ENCODE data around the gene CACHD1.

DNA sequence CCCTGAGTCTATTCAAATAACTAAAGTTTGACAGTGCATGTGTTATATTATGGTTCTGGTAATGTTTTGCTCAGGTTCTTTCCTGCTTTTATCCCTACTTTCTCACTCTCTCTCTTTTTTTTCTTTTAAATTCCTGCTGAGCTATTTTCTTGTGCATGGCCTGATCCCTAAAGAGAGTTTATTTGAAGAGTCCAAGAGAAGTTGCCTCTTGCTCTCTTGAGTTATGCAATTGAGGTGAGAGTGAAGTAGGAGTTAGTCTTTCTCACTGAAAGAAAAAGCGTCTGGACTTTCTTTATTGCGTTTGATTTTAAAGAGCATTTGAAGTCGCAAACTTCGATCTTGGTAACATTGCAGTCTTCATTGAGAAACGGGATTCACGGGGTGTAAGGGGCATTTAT is 138.7 kb downstream of the CACHD1 start:
- no peak for TF ChIP-seq EZH2phosphoT487 (conservative IDR thresholded peaks at IDR 0.05; ENCODE audit: low read length)
- TF ChIP-seq, protein P1, sequence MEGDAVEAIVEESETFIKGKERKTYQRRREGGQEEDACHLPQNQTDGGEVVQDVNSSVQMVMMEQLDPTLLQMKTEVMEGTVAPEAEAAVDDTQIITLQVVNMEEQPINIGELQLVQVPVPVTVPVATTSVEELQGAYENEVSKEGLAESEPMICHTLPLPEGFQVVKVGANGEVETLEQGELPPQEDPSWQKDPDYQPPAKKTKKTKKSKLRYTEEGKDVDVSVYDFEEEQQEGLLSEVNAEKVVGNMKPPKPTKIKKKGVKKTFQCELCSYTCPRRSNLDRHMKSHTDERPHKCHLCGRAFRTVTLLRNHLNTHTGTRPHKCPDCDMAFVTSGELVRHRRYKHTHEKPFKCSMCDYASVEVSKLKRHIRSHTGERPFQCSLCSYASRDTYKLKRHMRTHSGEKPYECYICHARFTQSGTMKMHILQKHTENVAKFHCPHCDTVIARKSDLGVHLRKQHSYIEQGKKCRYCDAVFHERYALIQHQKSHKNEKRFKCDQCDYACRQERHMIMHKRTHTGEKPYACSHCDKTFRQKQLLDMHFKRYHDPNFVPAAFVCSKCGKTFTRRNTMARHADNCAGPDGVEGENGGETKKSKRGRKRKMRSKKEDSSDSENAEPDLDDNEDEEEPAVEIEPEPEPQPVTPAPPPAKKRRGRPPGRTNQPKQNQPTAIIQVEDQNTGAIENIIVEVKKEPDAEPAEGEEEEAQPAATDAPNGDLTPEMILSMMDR (IDR thresholded peaks at IDR 0.05; ENCODE audit: insufficient read depth, low read length, poor library complexity, severe bottlenecking) = no peak

Data from SU-DHL-6 (cell line).